K562 (cell line): ENCODE data around the gene ZNF816. TPM values are rescaled to one million over a fixed set of nuclear protein-coding genes. Genes with fewer than 3 reads are reported as not detected.

Source experiments
- CCAR2 ChIP-seq: fragments of 200-400 bp; formaldehyde crosslinking; IDR thresholded peaks from 2 replicates; pipeline ENCODE4 v1.6.1; 2017; ENCODE audit warnings: mild to moderate bottlenecking, low read depth, low read length
- ETS1 ChIP-seq: conservative IDR thresholded peaks from 2 replicates; pipeline ENCODE4 v1.6.1; 2011; ENCODE audit warnings: low read depth, mild to moderate bottlenecking, low read length; ENCODE audit not compliant: control insufficient read depth
- FOXA3 ChIP-seq, 2 experiments: fragments of 450-650 bp in 1 of 2; sonication (generic) in 1 of 2; formaldehyde crosslinking; IDR thresholded peaks in 1 of 2; conservative IDR thresholded peaks in 1 of 2; 2 replicates each; pipeline versions ENCODE4 v1.4.0 to v1.8.0; 2020 to 2022; ENCODE audit warnings: mild to moderate bottlenecking in 2 of 2, missing genetic modification reagents in 1 of 2
- GABPA ChIP-seq: fragments of 200-800 bp; sonication (Bioruptor generic); conservative IDR thresholded peaks from 2 replicates; pipeline ENCODE4 v1.6.1; 2016; ENCODE audit warnings: low read depth, missing genetic modification characterization, missing compliant biosample characterization
- GATAD2B ChIP-seq: fragments of 450-650 bp; IDR thresholded peaks from 2 replicates; pipeline ENCODE4 v1.6.1; 2017; ENCODE audit warnings: mild to moderate bottlenecking, borderline replicate concordance
- HDAC3 ChIP-seq: fragments of 450-650 bp; IDR thresholded peaks from 2 replicates; pipeline ENCODE4 v1.6.1; 2018; ENCODE audit warnings: borderline replicate concordance, mild to moderate bottlenecking, moderate library complexity; ENCODE audit not compliant: partially characterized antibody
- HDAC8 ChIP-seq: fragments of 450-650 bp; IDR thresholded peaks from 2 replicates; pipeline ENCODE4 v1.6.1; 2016; ENCODE audit warnings: mild to moderate bottlenecking, missing genetic modification characterization, moderate library complexity, missing compliant biosample characterization
- HLTF ChIP-seq: fragments of 450-650 bp; IDR thresholded peaks from 2 replicates; pipeline ENCODE4 v1.6.1; 2016
- MAX ChIP-seq: sonication (generic); formaldehyde crosslinking; IDR thresholded peaks from 2 replicates; pipeline ENCODE4 v1.9.0; 2022; ENCODE audit warnings: mild to moderate bottlenecking, missing genetic modification reagents
- NCOA4 ChIP-seq: fragments of 450-650 bp; IDR thresholded peaks from 2 replicates; pipeline ENCODE4 v1.6.1; 2018; ENCODE audit warnings: mild to moderate bottlenecking; ENCODE audit not compliant: partially characterized antibody
- NEUROD1 ChIP-seq: fragments of 150-350 bp; IDR thresholded peaks from 2 replicates; pipeline ENCODE4 v1.6.1; 2014; ENCODE audit warnings: borderline replicate concordance, low read length, low read depth; ENCODE audit not compliant: partially characterized antibody
- NONO ChIP-seq, 2 experiments: fragments of 200-400 bp in 1 of 2; fragments of 450-650 bp in 1 of 2; formaldehyde crosslinking in 1 of 2; IDR thresholded peaks; 2 replicates each; pipeline ENCODE4 v1.6.1; 2017; ENCODE audit warnings: low read depth in 2 of 2, mild to moderate bottlenecking in 2 of 2, moderate library complexity in 2 of 2, low read length in 1 of 2
- RB1 ChIP-seq: fragments of 450-650 bp; IDR thresholded peaks from 2 replicates; pipeline ENCODE4 v1.6.1; 2017; ENCODE audit warnings: low read depth, mild to moderate bottlenecking
- RBM39 ChIP-seq: fragments of 200-400 bp; formaldehyde crosslinking; optimal IDR thresholded peaks from 2 replicates; pipeline ENCODE3; 2018; ENCODE audit warnings: low read depth, low read length
- SAFB ChIP-seq: fragments of 200-400 bp; formaldehyde crosslinking; IDR thresholded peaks from 2 replicates; pipeline ENCODE4 v1.6.1; 2017; ENCODE audit warnings: low read depth, low read length, borderline replicate concordance
- SAFB2 ChIP-seq: fragments of 200-400 bp; formaldehyde crosslinking; IDR thresholded peaks from 2 replicates; pipeline ENCODE4 v1.6.1; 2018; ENCODE audit warnings: borderline replicate concordance, low read length, low read depth, moderate library complexity; ENCODE audit not compliant: severe bottlenecking
- SMAD2 ChIP-seq: fragments of 150-350 bp; IDR thresholded peaks from 2 replicates; pipeline ENCODE4 v1.6.1; 2014; ENCODE audit warnings: low read depth, mild to moderate bottlenecking, low read length
- SP1 ChIP-seq: sonication (generic); formaldehyde crosslinking; IDR thresholded peaks from 2 replicates; pipeline ENCODE4 v1.8.1; 2022; ENCODE audit warnings: mild to moderate bottlenecking, missing genetic modification reagents
- ZBTB8A ChIP-seq: fragments of 450-650 bp; IDR thresholded peaks from 2 replicates; pipeline ENCODE4 v1.6.1; 2018; ENCODE audit warnings: mild to moderate bottlenecking, moderate library complexity; ENCODE audit not compliant: partially characterized antibody
- ZNF282 ChIP-seq: sonication (generic); formaldehyde crosslinking; IDR thresholded peaks from 2 replicates; pipeline ENCODE4 v1.8.1; 2023; ENCODE audit warnings: missing genetic modification reagents
- ZNF699 ChIP-seq: fragments of 250-450 bp; sonication (Bioruptor Pico); IDR thresholded peaks from 2 replicates; pipeline ENCODE4 v1.8.0; 2021; ENCODE audit warnings: mild to moderate bottlenecking, moderate library complexity; ENCODE audit not compliant: insufficient replicate concordance
- ZNF764 ChIP-seq: fragments of 250-450 bp; sonication (Bioruptor Pico); IDR thresholded peaks from 2 replicates; pipeline ENCODE4 v1.4.0; 2020; ENCODE audit warnings: low read depth, mild to moderate bottlenecking, moderate library complexity
- polyA plus RNA-seq, 8 experiments: library from polyadenylated mRNA; depleted of rRNA in 4 of 8; stranded (reverse) in 5 of 8; unstranded in 3 of 8; fragments of >200 nt; fragmentation: Nextera tagmentation in 2 of 8; fragmentation: Illumina TruSeq in 1 of 8; extraction: Ambion mirVana in 2 of 8; extraction: Trizol in 1 of 8; gene quantifications; 2 replicates each; pipeline versions ENCODE4 v1.2.1 to v1.2.3, GENCODE V29; 2011 to 2014; ENCODE audit warnings: inconsistent platforms in 1 of 8, missing spikeins in 1 of 8
- total RNA-seq, 7 experiments: library from RNA; depleted of rRNA in 6 of 7; stranded (reverse); fragments of >200 nt in 6 of 7; fragmentation: Illumina TruSeq in 2 of 7; extraction: Trizol in 2 of 7; gene quantifications; 2 replicates each; pipeline versions ENCODE4 v1.2.1 to v1.2.3, GENCODE V29; 2011 to 2021; ENCODE audit warnings: low replicate concordance in 1 of 7
- TF ChIP-seq, protein P1 (sequence below), 2 experiments: fragments of 150-350 bp in 1 of 2; IDR thresholded peaks; 2 replicates each; pipeline ENCODE4 v1.6.1; 2012 to 2016; ENCODE audit warnings: low read depth in 2 of 2, low read length in 2 of 2, mild to moderate bottlenecking in 1 of 2, moderate library complexity in 1 of 2

Gene ZNF816
- total and polyA plus RNA-seq, 9 of the 15 experiments (the other 6 are each of a cell fraction or from before 2014, with no cell fraction given) = 8.6 to 23.4 (median 13.0) TPM

GRCh38 chr19:52936151-52936953, 26.3 kb downstream of the ZNF816 start (continued):
- TF ChIP-seq NEUROD1 = peak; percentile 72
- TF ChIP-seq SP1 (CRISPR knock-in tag) = peak; percentile 54; the same call in 1 of the 2 replicates
- TF ChIP-seq HDAC8 = no peak
- TF ChIP-seq ZNF699 = no peak
- no peak for TF ChIP-seq RBM39
- TF ChIP-seq SAFB2 = no peak
- no peak for TF ChIP-seq ZNF764 (CRISPR knock-in tag)
- peak; percentile 98 for TF ChIP-seq HDAC3
- TF ChIP-seq GATAD2B = no peak
- peak in 1 of 2 experiments; percentile 54; a peak in 1 of 4 replicates for TF ChIP-seq FOXA3 (CRISPR knock-in tag; conservative IDR thresholded peaks at IDR 0.05 in 1 of 2, IDR thresholded peaks at IDR 0.05 in 1 of 2)
- no peak for TF ChIP-seq SMAD2
- TF ChIP-seq GABPA = peak; percentile 48; the same call in 1 of the 2 replicates
- TF ChIP-seq SAFB = no peak
- TF ChIP-seq ETS1 = peak; percentile 58; the same call in 1 of the 2 replicates
- no peak for TF ChIP-seq RB1
- TF ChIP-seq, protein P1, sequence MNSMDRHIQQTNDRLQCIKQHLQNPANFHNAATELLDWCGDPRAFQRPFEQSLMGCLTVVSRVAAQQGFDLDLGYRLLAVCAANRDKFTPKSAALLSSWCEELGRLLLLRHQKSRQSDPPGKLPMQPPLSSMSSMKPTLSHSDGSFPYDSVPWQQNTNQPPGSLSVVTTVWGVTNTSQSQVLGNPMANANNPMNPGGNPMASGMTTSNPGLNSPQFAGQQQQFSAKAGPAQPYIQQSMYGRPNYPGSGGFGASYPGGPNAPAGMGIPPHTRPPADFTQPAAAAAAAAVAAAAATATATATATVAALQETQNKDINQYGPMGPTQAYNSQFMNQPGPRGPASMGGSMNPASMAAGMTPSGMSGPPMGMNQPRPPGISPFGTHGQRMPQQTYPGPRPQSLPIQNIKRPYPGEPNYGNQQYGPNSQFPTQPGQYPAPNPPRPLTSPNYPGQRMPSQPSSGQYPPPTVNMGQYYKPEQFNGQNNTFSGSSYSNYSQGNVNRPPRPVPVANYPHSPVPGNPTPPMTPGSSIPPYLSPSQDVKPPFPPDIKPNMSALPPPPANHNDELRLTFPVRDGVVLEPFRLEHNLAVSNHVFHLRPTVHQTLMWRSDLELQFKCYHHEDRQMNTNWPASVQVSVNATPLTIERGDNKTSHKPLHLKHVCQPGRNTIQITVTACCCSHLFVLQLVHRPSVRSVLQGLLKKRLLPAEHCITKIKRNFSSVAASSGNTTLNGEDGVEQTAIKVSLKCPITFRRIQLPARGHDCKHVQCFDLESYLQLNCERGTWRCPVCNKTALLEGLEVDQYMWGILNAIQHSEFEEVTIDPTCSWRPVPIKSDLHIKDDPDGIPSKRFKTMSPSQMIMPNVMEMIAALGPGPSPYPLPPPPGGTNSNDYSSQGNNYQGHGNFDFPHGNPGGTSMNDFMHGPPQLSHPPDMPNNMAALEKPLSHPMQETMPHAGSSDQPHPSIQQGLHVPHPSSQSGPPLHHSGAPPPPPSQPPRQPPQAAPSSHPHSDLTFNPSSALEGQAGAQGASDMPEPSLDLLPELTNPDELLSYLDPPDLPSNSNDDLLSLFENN (IDR thresholded peaks at IDR 0.05; ENCODE audit: low read depth in 2 of 2, low read length in 2 of 2) = peak in 1 of 2 experiments; percentile 87; a peak in 2 of 4 replicates
- no peak for TF ChIP-seq CCAR2
- peak; percentile 91 for TF ChIP-seq MAX (CRISPR knock-in tag)
- TF ChIP-seq ZBTB8A = no peak
- TF ChIP-seq NCOA4 = no peak
- peak in 1 of 2 experiments; percentile 49; a peak in 1 of 4 replicates for TF ChIP-seq NONO (IDR thresholded peaks at IDR 0.05; ENCODE audit: low read depth in 2 of 2, low read length in 1 of 2)
- no peak for TF ChIP-seq ZNF282 (CRISPR knock-in tag)
- no peak; the same call in none of the 2 replicates for TF ChIP-seq HLTF
